Astrocyte of the spinal cord (primary cell): Measurements from ENCODE around the gene EGFLAM.

Experiments used
- DNase-seq: peaks from one replicate; pipeline ENCODE4 v3.0.0; 2011; ENCODE audit warnings: low read depth, low spot score
- H3K4me3 ChIP-seq: 2 replicates; pipeline ENCODE4 v1.5.1; 2011; ENCODE audit warnings: low read depth, mild to moderate bottlenecking, low read length, moderate library complexity
- CTCF ChIP-seq: IDR thresholded peaks from 2 replicates; pipeline ENCODE4 v1.5.1; 2012; ENCODE audit warnings: low read depth, mild to moderate bottlenecking, low read length, inconsistent platforms
- in situ Hi-C: cut with HindIII; loops from 2 replicates; pipeline ENCODE4 v1.10.0; 2017; ENCODE audit warnings: low sequenced_read_pairs

EGFLAM gene

DNA sequence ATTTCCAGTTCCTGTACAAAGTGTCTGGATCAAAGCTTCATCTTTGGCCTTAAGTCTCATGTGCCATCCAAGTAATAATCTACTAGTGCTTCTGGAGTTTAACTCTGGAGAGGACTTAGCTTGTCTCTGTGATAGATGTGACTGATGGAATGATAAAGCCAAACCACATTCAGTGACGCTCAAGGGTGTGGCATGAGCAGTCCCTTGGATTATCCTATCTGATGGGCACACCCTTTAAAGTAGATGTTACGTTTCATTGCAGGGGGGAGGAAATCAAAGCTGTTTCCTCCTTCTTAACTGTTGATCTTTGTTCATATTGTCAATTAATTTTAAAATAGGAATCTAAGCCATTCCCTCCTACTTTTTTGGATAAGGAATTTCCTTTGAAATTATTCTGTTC is 8.5 kb upstream of the EGFLAM start:
- TF ChIP-seq CTCF = no peak
- no peak for DNase-seq
- in situ Hi-C loops = no loop called here
- H3K4me3 ChIP-seq = no peak overlapping the region

GRCh38 chr5:38250763-38251448 is 7.5 kb upstream of the EGFLAM start:
- no peak overlapping the region for H3K4me3 ChIP-seq
- in situ Hi-C loops = no loop called here
- no peak for TF ChIP-seq CTCF
- no peak for DNase-seq

DNA sequence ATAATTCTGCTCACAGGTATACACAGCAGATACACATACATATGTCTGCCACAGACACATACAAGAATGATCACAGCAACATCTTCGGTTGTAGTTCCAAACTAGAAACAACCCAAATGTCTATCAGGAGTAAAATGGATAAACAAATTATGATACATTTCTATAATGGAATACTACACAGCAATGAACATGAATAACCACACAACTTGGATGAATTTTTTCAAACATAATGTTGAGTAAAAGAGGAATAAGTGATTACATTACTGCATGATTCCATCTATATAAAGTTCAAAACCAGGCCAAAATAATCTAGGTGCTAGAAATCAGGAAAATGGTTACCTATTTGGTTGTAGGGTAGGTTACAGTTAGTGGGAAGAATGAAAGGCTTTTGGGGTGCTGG is 4.6 kb upstream of the EGFLAM start:
- DNase-seq = no peak
- H3K4me3 ChIP-seq = no peak overlapping the region
- in situ Hi-C loops = no loop called here
- TF ChIP-seq CTCF = no peak

GRCh38 chr5:38257308-38258041 is 884 bp upstream of the EGFLAM start:
- in situ Hi-C loops = no loop called here
- no peak for TF ChIP-seq CTCF
- no peak overlapping the region for H3K4me3 ChIP-seq
- no peak for DNase-seq

GRCh38 chr5:38258042-38258318 is 379 bp upstream of the EGFLAM start:
- TF ChIP-seq CTCF = no peak
- in situ Hi-C loops = no loop called here
- peak overlapping the region; percentile 33 for H3K4me3 ChIP-seq

GRCh38 chr5:38259062-38259808 is 876 bp downstream of the EGFLAM start:
- no peak overlapping the region for H3K4me3 ChIP-seq
- no peak for DNase-seq
- TF ChIP-seq CTCF = no peak
- in situ Hi-C loops = no loop called here

More at GRCh38 chr5:38258042-38258318, 379 bp upstream of the EGFLAM start:
- no peak for DNase-seq
